ENCODE measurements around the gene FOXD2.

Gene FOXD2

DNA sequence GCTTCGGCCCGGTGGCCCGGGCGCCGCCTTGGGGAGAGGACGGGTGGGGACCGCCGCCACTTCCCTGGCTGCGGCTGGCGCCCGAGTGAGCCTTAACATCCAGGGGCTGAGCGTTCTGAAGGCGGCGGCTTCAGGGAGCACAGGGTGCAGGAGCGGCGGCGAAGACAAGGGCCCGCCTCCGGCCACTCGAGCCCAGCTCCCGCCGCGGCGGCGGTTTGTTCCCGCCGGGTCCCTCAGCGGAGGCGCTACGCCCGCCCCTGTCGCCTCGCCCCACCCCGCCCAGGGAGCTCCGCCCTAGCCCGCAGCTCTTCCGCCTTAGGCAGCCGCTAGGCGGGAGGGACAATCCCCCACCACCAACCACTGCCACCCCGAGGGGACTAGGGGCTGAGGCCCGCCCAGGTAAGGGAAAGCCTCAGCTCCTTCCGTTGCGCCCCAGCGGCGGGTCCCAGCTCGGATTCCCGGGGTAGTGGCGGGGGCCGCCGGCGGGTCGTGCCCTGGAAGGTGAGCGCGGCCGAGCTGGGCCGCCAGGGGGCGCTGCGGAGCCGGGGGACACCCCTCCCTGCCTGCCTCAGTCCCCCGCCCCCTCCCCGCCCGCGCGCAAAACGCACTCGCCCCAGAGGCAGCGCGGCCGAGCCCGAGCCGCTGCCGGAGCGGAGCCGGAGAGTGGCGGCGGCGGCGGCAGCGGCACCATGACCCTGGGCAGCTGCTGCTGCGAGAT, at the start of gene FOXD2:
Gene FOXD2, plus strand, starts transcription at position 598 of the 718 bp plus-strand sequence. Its CDS starts 92 bp downstream, at position 690.
- peak; percentile 69 for DNase-seq (ENCODE audit: low spot score)

DNA sequence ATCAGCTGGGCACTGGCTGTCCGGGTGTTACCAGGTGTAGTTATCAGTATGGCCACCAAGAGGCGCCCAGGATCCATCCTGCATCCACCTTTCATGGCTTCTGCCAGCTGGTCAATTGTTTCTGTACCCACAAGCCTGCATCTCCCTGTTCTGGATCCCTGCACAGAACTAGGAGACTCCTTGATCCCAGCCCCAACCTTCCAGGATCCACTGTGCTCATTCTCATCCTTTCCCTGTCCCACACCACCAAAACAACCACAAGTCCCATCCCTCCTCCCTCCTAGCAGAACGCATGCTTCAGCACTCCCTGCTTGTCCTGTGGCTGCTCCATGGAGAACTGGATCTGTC, 49.0 kb upstream of the FOXD2 start:
- DNase-seq (ENCODE audit: low spot score): peak; percentile 63

DNA sequence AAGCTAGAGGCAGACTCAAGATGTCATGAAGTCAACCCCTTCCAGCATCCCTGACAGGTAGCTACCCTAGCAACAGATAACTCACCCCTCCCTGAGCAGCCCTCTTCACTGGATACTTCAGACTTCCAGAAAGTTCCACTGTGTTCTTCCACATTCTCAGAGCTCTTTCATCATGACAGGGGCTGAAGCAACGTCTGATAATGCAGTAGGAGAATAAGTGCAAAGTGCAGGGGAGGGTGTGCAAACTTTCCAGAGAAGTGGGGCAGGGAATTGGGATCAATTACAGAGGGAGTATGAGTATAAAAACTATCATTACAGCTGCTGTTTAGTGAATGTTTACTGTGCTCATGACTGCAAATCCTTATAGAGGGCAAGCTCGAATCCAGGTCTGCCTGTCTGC, 48.1 kb upstream of the FOXD2 start:
- DNase-seq (ENCODE audit: low spot score): no peak

DNA sequence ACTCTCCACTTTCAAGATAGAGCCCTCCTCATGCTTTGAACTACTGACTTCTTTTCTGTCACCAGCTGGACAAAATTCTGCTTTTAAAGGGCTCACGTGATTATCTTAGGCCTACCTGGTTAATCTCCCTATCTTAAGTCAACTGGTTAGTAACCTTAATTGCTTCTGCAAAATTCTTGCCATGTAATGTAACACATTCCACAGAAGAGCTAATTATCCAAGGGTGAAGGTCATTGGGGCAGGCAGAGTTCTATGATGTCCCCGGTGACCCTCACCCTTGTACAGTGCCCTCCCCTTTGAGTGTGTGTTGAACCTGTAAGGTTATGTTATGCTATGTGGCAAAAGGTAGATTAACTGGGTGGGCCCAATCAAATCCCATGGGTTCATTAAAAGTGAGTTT, 47.0 kb upstream of the FOXD2 start:
- no peak for DNase-seq (ENCODE audit: low spot score)

DNA sequence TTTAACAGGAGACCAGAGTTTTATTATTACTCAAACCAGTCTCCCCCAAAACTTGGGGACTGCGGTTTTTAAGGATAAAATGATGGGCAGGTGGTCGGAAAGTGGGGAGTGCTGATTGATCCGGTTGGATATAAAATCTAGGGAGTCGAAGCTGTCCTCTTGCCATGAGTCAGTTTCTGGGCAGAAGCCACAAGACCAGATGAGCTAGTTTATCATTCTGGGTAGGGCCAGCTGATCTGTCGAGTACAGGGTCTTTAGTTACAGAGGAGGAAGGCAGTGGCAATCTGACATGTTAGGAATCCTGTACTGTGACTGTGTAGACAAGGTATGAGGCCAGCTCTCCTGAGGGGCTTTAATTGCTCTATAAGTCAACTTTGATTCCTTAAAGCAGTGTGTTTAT, 44.7 kb upstream of the FOXD2 start:
- DNase-seq (ENCODE audit: low spot score): no peak

DNA sequence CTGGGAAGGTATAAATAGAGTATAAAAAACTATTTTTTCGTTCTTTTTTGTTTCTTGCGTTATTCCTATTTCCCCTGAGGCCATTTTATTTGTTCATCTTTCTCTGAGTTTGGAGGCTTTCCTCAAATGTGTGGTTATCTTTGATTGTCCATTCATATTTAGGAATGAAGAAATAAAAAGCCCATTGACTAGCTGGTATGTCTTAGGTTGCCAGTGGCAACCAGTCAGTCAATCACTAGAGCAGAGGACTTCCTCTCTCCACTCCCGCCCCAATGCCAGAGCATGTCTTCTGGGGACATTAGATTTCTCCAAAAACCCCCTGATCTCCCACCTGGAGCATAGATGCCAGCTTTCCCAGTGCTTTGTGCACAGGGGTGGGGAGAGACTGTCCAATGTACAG, 42.4 kb upstream of the FOXD2 start:
- DNase-seq (ENCODE audit: low spot score): no peak

DNA sequence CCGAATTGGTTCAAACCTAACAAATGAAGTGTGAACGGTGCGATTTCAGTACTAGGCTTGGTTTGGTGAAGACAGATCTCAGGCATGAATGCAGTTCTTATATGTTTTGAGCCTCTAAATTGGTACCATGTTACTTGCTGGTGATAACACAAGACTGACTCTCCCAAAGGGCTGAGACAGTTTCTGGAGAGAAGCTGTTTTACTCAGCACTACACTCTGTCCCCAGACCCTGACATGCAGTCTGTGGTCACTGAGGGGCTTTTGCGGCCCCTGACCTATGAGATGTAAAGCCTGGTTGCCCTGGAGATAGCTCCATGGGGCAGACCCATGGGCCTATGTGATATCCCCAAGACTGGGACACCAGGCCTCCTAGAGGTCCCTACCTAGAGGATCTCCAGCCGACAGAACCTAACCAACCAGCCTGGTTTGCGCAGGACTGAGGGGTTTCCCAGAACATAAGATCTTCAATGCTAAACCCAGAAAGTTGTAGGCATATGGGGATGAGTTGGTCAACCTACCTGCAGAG, 41.1 kb upstream of the FOXD2 start:
- DNase-seq (ENCODE audit: low spot score): no peak

DNA sequence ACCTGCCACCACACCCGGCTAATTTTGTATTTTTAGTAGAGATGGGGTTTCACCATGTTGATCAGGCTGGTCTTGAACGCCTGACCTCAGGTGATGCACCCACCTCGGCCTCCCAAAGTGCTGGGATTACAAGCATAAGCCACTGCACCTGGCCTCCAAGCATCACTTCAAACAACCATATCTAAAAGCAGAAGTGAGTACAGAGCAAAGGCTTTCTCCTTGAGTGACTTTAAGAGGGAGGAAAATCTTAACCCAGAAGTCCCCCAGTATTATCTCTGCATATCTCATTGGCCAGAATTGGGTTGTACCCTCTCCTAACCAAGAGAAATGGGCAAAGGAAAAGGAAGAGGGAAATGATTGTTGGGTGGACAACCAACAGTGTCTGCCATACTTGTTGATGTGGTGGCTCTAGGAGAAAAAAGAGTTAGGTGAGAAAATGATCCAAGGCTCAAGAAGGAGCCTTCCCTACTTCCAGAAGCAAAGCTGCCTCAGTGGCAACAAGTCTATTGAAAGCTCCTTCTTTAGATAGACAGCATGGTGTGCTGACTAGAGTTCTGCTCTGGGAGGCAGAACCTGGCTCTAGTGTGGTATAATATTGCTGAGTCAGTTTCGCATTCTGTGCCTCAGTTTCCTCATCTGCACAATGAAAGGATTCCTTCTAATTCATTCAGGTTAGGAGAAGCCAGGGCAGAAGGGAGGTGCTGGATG, 38.6 kb upstream of the FOXD2 start:
- DNase-seq (ENCODE audit: low spot score): no peak

DNA sequence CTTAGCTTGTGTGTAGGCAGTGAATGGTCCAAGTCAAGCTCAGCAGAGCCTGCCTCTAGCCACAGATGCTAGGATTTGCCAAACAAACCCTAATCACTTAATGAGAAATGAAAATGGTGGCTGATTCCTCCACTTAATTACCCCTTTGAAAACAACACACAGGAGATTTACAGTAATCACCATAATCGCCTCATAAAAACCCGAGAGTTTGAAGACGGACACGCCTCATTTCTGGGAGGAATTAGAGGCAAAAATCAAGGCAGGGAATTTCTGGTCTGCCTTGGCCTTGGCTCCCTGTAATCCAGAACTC, 38.0 kb upstream of the FOXD2 start:
- no peak for DNase-seq (ENCODE audit: low spot score)

DNA sequence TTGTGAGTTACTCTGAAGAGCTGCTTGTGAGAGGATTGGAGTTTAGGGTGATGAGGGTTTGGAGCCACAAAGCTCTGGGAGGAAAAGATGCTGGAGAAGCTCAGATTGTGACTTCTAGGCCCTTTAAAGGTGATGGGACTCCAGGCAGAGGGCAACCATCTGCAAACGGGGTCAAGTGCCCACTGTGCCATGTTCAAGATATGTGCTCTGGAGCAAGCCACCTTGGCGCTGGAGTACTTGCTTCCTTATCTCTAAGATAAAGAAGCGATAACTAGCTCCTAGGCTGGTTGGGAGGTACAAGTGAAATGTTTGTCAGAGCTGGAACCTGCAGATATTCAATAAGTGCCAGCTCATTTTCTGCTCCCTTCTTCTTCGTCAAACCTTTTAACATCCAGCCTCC, 36.1 kb upstream of the FOXD2 start:
- DNase-seq (ENCODE audit: low spot score): no peak

DNA sequence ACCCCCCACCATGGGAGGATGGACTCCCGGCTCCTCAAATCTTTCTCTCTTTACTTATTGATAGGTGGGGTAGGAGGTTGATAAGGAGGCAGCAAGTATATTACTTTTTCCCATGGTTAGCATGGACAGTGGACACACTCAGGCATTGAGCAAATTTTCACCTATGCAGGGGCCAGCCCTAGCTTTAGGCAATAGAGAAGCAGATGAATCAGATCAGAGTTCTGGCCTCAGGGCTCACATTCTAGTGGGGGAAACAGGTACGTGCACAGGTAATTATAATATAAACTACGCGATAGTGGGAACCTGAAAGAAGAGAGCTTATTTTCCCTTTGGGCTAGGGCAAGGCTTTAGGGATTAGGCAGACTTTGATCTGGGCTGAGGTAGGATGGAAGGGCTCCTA, 35.3 kb upstream of the FOXD2 start:
- no peak for DNase-seq (ENCODE audit: low spot score)

DNA sequence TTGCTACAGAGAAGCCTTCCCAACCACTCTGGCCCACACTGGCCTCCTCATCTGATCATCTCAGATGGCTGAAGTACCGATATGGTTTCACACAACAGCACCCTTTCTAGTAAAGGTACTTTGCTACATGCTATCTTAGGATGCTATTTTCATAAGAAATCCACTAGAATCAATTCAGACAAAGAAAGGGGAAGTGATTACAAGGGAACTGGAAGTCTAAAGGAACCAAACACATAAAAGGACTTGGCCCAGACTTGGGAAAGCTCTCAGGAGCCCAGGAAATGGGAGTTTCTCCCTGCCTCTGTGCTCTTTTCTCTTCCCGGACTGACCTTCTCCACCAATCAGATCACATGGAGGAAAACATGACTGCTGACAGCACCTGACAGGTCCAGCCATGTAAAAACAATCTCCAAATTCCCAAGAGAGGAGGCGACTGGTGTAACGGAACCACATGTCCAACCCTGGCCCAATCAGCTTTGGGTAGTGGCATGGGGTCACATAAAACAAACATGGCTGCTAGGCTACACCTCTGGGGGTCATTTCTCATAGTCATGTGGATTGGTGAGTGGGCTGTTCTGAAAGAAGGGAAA, 34.4 kb upstream of the FOXD2 start:
- DNase-seq (ENCODE audit: low spot score): no peak

DNA sequence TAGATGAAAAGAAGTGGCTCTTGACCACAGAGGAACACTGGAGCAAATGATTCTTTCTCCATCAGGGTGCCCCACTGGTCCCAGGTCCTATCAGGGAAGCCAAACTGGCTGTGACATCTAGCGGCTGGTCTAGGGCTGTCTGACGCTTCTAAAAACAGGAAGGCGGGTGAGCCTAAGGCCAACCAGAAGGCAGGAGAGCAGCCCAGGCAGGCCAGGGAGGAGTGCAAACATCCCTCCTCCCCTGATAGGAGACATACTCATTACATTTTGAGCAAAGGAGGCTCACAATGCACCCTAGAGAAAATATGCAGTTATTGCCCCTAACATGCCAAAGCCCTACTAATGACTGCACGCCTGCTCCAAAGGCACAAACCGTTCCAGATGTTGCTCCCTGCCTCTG, 32.1 kb upstream of the FOXD2 start:
- no peak for DNase-seq (ENCODE audit: low spot score)

DNA sequence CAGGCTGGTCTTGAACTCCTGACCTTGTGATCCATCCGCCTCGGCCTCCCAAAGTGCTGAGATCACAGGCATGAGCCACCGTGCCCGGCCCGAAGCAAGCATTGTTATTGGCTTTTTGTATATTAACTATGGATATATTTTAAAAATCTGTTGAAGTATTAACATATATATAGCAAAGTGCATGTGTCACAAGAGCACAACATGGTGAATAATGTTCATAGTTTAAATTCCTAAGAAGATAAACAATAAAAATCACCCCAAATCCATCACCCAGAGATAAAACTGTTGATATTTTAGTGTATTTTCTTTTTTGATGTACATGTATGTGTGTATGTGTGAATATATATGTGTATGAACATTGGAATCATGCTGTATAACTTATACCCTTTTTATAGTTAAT, 30.9 kb upstream of the FOXD2 start:
- DNase-seq (ENCODE audit: low spot score): no peak

DNA sequence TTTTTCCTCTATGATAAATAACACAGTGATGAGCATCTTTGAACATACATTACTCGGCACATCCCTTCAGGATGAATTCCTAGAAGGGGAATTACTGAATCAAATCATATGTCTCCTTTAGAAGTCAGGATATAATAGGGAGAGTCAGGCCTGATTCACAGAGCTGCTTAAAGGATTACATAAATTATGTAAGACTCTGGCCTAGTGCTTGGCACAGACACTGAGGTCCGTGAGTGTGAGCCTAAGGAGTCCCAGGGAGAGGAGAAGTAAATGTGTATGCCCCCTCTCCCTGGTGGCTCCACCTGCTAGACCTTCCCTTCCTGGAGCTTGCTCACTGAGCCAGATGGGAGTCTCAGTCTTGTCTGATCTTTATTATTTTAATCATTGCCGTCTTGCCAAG, 30.4 kb upstream of the FOXD2 start:
- DNase-seq (ENCODE audit: low spot score): no peak

DNA sequence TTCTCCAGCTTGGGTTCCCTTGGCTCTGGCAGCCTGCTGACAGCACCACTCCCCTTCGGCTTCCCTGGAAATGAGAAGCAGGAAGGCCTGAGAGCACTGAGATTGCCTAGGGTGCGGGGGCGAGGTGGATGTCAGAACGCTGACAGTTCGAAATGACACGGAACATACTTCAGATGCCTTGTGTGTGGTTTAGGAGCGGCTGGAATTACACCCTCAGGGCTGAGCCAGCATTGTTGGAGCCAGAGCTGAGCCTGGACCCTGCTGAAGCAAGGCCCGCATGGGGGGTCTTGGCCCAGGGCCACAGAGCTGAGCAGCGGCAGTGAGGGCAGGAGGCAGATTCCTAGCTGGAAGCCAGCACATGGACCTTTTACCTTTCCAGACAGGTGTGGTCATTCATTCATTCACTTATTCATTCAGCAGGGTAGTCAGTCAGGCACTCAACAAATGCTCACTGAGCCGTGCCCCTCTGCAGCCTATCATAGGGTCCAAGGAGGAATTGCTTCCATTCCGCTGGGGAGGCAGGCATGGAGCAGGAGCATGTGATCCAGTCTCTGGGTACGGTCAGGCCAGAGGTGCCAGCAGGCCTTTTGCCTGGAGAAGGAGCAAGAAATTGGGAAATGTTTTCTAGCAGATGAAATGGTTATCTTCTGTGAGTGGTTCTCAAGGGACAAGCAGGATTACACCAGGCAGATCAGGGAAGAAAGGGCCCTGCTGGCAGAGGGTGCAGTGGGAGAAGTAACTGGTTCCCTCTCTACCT, 28.4 kb upstream of the FOXD2 start:
- DNase-seq (ENCODE audit: low spot score): no peak

DNA sequence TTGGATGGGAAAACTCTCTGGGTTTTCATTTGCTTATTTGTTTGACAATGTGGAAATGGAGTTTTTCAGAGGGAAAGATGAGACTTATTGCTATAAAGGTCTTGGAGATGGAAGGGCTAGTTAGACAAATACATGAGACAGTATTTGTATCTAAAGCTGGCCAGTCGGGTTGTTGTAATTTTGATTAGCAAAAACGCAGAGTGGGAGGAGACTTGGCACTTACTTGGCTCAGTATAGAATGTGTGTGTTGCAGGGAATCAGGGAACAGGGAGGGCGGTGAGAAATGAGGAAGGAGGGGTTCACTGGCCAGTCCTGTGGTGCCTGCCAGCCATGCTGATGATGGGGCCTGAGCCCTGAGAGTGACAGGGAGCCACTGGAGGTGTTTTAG, 27.8 kb upstream of the FOXD2 start:
- no peak for DNase-seq (ENCODE audit: low spot score)

DNA sequence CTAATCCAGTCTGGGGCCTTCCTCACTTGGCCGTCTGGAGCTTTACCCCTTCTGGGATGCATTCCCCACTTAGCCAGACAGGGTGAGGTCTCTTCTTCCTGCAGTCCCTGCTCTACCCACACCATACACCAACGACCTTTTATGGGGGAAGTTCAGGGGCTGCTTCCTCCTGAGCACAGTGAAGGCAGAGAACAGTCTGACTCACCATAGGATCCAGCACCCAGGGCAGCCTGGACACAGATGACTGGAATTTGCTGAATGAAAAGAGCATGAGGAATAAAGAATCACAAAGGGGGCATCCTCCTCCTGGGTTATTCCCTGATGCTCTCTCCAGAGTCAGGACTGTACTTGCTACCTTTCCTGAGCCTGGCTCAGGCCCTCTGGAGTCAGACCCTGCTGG, 26.4 kb upstream of the FOXD2 start:
- DNase-seq (ENCODE audit: low spot score): no peak

DNA sequence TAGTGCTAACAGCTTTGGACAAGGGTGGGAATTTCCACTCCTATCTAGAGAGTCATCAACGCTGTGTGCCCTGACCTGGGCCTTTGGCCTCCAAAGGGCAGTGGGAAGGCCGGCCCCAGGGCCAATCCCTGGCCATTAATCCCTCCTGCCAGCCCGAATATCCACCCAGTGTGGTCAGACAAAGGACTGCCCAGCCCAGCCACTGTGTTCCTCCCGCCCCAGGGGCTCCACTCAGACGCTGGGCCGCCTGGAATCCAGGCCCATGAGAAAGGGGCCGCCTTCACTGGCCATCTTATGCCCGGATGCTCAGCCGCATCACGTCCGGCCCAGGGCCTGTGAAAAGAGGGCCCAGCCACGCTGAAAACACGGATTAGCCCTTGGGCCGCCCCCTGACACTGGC, 25.4 kb upstream of the FOXD2 start:
- DNase-seq (ENCODE audit: low spot score): no peak

DNA sequence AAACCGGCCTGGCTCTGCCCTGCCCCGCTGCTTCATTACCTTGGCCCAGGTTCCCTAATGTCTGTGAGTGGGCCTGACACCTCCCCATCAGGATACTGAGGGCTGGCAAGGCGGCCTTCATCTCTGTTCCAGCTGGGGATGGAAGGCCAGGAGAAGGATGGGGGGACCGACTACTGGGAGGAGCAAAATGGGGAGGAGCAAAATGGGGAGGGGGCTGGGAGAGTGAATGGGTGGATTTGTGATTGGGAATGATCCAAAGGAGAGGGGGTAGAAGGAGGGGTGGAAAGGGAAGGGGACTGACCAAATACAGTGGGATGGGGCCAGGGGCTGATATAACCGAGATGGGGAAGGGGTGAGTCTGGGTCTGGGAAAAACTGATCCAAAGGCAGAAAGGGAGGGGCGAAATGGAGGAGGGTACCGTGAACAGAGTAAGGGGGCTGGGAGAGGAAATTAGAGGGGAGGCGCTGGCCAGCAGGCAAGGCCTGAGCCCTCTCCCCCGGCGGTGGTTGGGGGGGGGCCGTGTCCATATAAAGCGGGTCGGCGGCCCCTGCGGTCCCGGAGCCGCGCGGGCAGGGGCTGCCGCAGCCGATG, 22.0 kb upstream of the FOXD2 start, which contains the start of gene FOXE3:
Gene FOXE3, plus strand, starts transcription at position 558 of the 591 bp plus-strand sequence. Its CDS starts 31 bp downstream, at position 589.
- no peak for DNase-seq (ENCODE audit: low spot score)

DNA sequence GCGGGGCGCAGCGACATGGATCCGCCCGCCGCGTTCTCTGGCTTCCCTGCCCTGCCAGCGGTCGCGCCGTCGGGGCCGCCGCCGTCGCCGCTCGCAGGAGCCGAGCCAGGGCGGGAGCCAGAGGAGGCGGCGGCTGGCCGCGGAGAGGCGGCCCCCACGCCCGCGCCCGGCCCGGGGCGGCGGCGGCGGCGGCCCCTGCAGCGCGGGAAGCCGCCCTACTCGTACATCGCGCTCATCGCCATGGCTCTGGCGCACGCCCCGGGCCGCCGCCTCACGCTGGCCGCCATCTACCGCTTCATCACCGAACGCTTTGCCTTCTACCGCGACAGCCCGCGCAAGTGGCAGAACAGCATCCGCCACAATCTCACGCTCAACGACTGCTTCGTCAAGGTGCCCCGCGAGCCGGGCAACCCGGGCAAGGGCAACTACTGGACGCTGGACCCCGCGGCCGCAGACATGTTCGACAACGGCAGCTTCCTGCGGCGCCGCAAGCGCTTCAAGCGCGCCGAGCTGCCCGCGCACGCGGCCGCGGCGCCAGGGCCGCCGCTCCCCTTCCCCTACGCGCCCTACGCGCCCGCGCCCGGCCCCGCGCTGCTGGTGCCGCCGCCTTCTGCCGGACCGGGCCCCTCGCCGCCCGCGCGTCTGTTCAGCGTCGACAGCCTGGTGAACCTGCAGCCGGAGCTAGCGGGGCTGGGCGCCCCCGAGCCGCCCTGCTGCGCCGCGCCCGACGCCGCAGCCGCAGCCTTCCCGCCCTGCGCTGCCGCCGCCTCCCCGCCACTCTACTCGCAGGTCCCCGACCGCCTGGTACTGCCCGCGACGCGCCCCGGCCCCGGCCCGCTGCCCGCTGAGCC, 21.3 kb upstream of the FOXD2 start:
- DNase-seq (ENCODE audit: low spot score): peak; percentile 21
